ENCODE measurements around the gene RDH14.

Gene RDH14

DNA sequence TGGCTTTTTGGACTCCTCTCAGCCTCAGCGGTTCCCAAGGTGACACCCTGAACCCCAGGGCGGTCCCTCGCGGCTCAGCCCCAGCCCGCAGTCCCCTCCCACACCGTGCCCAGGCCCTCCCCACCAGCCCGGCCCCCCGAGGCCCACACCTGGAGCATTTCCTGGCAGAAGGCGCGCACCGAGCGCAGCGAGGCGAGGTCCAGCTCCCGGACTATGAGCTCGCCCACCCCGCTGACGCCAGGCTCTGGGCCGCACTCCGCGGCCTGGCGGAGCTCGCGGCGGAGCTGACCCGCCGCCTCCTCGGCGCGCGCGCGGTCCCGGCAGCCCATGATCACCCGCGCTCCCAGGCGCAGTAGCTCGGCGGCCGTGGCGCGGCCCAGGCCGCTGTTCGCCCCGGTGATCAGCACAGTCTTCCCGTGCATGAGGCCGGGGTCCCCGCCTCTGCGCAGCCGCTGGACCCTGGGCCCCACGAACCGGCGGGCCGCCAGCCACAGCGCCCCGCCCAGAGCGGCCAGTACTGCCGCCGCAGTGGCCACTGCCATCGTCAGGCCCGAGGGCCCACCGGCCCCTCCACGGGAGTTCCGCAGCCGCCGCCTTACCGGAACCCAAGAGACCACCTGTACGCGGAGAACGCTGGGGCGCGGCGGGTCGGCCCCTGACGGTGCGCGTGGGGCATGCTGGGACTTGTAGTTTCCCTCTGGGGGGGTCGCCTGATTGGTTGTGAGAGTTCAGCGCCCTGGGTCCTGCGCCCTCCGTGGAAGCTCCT lies at the start of gene RDH14:
Gene RDH14, minus strand, starts transcription at position 623 of the 766 bp plus-strand sequence. Its CDS starts 81 bp downstream, at position 542.
- DNase-seq, result peak; percentile 93

GRCh38 chr2:18610090-18610489 lies 49.6 kb upstream of the RDH14 start:
- no peak for DNase-seq

DNA sequence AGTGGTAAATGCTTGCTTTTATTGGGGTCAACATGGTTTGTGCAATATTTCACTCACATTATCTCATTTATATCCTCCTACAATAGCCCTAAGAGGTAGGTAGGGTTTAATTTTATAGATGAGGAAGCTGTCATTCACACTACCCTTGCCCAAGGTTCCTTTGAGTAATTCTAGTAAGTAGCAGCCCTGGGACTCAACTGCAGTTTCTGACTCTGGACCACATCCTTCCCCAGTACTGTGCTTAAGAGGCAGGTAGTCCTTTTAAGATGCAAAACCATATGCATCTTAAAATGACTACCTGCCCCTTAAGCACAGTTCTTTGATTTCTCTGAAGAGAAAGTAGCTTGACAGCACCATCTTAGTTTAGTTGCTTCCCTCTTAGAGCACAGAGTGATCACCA lies 44.7 kb upstream of the RDH14 start:
- no peak for DNase-seq

GRCh38 chr2:18604531-18604885 lies 44.1 kb upstream of the RDH14 start:
- DNase-seq, result no peak

DNA sequence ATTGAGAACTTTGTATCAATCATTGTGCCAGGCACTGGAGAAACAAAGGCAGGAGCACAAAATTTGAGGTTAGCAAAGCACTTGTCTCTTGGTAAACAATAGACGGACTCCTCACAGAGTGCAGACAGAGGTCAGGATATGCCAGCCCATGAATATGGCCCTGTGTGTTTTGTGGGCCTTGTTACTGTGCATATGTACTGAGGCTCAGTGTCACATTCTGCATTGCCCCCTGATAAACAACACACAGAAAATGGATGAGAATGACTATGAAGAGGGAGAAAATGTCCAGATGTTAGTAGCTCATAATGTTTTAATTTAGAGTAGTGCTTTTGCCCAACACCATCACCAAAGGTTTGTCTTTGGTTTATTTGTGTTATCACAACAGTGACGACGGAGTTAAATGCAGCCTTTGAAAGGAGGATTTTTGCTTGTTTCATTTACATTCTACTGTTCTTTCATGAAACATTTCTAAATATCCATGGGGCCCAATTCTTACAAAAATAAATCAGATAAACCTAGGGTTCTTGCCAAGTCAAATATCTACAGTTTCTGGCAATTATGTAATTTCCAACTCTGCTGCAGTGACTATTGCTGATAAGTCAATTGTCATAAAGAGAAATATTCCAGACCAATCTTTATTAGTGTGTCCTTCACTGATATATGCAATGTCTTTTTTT lies 43.5 kb upstream of the RDH14 start:
- no peak for DNase-seq

DNA sequence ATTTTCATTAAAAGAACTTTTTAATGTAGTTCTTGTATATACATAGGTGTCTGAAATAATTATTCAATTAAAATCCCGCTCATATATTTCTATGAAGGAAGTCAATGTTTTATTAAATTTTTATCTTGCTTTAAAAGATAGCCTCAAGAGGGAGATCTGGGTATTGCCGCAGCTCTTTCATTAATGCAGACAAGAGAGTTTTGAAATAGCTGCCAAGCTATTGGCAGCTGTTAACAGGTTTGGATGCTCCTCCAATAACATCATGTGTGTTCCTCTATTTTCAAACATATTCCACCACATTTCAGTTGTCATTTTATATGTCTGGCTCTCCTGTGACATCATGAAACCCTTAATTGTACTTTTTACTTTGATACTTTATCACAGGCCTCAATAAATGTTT lies 41.8 kb upstream of the RDH14 start:
- DNase-seq, result no peak

- no peak for DNase-seq
Measured at GRCh38 chr2:18600255-18600613, 39.8 kb upstream of the RDH14 start.

DNA sequence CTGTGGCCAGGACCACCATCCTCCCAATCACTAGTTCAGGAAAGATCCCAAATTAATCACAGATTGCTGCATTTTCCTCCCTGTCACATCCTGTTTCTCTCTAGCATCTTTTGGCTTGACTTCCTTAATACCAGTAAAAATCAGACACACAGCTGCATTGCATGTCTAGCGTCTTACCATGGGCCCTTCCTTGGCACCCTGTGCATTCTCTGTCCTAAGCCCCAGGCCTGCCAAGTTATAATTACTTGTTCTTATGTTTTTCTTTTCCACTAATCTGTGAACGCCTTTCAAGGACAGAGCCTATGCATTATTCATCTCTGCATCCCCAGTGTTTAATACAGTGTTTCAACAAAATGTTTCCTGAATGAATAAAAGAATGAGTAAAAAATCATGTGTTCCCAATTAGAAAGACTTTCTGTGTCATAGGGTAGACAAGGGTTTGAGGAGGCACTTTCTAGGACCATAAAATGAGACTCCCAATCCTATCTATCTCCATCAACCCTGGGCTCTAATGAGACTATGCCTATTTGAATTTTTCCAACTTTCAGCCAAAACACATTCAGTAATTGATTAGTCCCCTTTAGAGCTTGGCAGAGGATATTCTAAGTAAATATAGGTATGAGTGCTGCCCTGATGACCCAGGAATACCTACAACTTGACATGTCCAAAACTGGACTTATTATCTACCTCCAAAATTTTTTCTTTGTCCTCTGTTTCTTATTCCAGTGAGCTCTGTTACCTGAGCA lies 39.2 kb upstream of the RDH14 start:
- no peak for DNase-seq

GRCh38 chr2:18598848-18599484 lies 38.5 kb upstream of the RDH14 start:
- no peak for DNase-seq

- DNase-seq, result no peak
Measured at GRCh38 chr2:18597618-18598017, 37.2 kb upstream of the RDH14 start.

DNA sequence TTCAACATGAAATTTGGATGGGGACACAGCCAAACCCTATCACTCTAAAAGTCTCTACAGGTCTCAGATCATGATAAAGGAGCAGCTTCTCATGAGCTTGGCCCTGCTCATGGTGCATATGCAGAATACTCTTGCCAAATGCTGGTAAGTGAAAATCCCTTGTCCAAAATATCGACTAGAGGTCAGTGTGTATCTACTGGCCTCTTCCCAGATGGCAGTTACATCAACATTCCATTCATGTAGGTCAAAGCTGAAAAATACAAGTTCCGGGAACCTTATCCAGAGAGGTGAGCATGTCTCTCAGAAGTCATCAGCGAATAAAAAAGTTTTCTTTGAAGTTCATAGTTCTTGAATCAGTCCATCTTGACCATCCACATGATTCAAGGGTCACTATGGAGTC lies 36.5 kb upstream of the RDH14 start:
- no peak for DNase-seq

GRCh38 chr2:18593496-18593895 lies 33.0 kb upstream of the RDH14 start:
- no peak for DNase-seq

GRCh38 chr2:18592372-18592771 lies 31.9 kb upstream of the RDH14 start:
- DNase-seq, result no peak

- no peak for DNase-seq
Measured at GRCh38 chr2:18589354-18589753, 28.9 kb upstream of the RDH14 start, which contains the start of gene NT5C1B. NT5C1B (minus strand) TSS chr2:18589569; CDS start chr2:18589468, 101 bp downstream.

- no peak for DNase-seq
Measured at GRCh38 chr2:18588802-18589201, 28.3 kb upstream of the RDH14 start.

DNA sequence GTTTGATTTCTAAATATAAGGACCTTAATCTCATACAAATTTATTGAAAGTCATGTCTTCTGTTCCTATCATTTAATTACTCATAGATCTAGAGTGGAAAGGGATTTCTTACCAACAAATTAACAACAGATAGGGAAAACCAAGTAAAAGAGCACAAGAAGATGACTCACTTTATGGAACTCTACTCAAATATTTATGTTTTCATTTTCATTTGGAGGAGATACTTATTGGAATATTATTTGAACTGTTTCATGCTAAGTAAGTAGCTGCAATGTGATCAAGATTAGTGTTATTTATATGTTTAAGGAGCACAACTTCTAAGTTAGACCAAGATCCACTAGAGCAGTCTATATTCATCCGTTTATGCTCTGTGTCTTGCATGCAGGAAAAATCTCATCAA lies 27.6 kb upstream of the RDH14 start:
- DNase-seq, result no peak

DNA sequence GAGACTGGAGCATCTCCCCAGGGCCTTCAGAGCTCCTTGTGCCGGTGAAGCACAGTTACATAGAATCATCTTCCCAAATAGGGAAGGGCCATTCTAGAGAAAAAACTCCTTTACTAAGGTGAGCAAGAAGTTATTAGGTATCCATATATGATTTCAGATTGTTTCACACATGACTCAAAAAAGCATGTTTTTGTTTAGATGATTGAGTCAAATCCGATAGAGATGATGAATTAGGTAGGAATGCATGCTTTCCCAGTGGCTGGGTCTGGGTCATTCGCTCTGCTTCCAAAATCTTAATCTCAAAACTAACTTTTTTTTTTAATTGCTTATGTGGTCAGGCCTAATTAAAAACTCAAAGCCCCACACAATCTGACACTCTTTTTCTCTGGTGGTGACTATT lies 25.1 kb upstream of the RDH14 start:
- DNase-seq, result no peak

GRCh38 chr2:18584608-18584954 lies 24.1 kb upstream of the RDH14 start:
- no peak for DNase-seq

- DNase-seq, result no peak
Measured at GRCh38 chr2:18583905-18584607, 23.6 kb upstream of the RDH14 start.

DNA sequence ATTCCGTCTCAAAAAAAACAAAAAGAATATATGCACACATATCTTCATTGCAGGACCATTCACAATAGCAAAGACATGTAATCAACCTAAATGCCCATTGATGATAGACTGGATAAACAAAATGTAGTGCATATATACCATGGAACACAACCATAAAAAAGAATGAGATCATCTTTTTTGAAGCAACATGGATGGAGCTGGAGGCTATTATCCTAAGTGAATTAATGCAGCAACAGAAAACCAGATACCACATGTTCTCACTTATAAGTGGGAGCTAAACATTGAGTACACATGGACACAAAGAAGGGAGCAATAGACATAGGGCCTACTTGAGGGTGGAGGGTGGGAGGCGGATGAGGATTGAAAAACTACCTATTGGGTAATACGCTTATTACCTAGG lies 20.2 kb upstream of the RDH14 start:
- no peak for DNase-seq

- DNase-seq, result no peak
Measured at GRCh38 chr2:18578033-18578432, 17.6 kb upstream of the RDH14 start.

DNA sequence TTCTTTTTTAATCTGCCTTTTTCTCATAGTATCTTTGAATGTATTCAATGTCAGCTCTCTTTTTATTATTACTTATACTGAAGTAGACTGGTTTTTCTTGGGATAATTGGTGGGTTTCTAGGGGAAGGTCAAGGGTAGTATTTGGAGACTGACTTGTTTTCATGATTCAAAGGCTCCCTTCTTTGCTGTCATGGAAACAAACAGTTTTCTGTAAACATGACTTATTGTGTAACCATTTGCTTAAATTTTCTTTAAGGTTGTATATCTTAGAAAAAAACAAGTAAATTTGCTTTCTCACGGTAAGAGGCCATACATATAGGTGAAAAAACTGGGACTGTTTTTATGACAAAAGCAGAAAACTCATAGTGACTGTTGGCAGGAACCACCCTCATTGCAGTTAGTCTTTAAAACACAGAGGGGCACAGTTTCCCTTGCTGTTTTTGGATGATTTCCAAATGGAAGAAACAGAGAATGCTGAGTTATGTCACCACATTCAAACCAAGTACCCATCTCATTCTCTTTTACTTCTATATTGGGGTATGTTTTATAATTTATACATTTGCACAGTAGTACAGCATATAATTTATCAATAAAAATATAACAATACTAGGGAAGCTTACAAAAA lies 5.8 kb upstream of the RDH14 start:
- DNase-seq, result no peak

GRCh38 chr2:18560797-18561085 lies 288 bp upstream of the RDH14 start:
- no peak for DNase-seq
